SIG-M5 treated with dmso at 0.1 percent for 504 hours (cell line): ENCODE results near the gene USP27X.
A peak's percentile ranks its signal among the peaks of the same experiment; 100 is the strongest.

ENCODE experiments used
- DNase-seq: peaks from one replicate; lab custom pipeline; 2025; ENCODE audit not compliant: unreplicated experiment; lab: John Stamatoyannopoulos, UW

The USP27X gene

GRCh38 chrX:49880668-49881067 lies 1.4 kb downstream of the USP27X start:
- DNase-seq = no peak

- peak; percentile 66 for DNase-seq
Observed at GRCh38 chrX:49884290-49884862, 5.1 kb downstream of the USP27X start.

- peak; percentile 25 for DNase-seq
Observed at GRCh38 chrX:49892542-49892941, 13.3 kb downstream of the USP27X start.

- DNase-seq = no peak
Observed at GRCh38 chrX:49896951-49897350, 17.7 kb downstream of the USP27X start.

- no peak for DNase-seq
Observed at GRCh38 chrX:49901048-49901447, 21.8 kb downstream of the USP27X start.

GRCh38 chrX:49910344-49910743 lies 31.1 kb downstream of the USP27X start:
- no peak for DNase-seq

- no peak for DNase-seq
Observed at GRCh38 chrX:49912086-49912485, 32.8 kb downstream of the USP27X start.

GRCh38 chrX:49912861-49913260 lies 33.6 kb downstream of the USP27X start:
- DNase-seq = no peak

GRCh38 chrX:49915361-49916222 lies 36.3 kb downstream of the USP27X start:
- peak; percentile 54 for DNase-seq

GRCh38 chrX:49919617-49920016 lies 40.3 kb downstream of the USP27X start:
- no peak for DNase-seq

- DNase-seq = no peak
Observed at GRCh38 chrX:49921109-49921508, 41.8 kb downstream of the USP27X start.

- DNase-seq = peak; percentile 86
Observed at GRCh38 chrX:49922291-49923241, 43.3 kb downstream of the USP27X start, which contains the start of gene CLCN5. Gene CLCN5 (plus strand): TSS chrX:49922596. CDS start chrX:49925299, 2,703 bp downstream.

GRCh38 chrX:49925176-49925575 lies 45.9 kb downstream of the USP27X start:
- DNase-seq = no peak

- no peak for DNase-seq
Observed at GRCh38 chrX:49930039-49930438, 50.8 kb downstream of the USP27X start.
